GM21390 (cell line): ENCODE measurements around the gene KRT28.

Source experiments
- ATAC-seq: cut with Tn5 transposase; IDR thresholded peaks from one replicate; pipeline ENCODE4 v1.9.1; 2021; ENCODE audit not compliant: unreplicated experiment

Gene KRT28

GRCh38 chr17:40799859-40800258, at the start of gene KRT28:
TSS of gene KRT28 (minus strand) at chr17:40799959. CDS start at chr17:40799893, 66 bp downstream.
- no peak for ATAC-seq

- ATAC-seq: no peak
These were observed 49.0 kb upstream of the KRT28 start for GRCh38 chr17:40848583-40849235.

- ATAC-seq: no peak
These were observed 46.9 kb upstream of the KRT28 start for GRCh38 chr17:40846515-40847144.

- ATAC-seq: no peak
These were observed 44.9 kb upstream of the KRT28 start for GRCh38 chr17:40844671-40845107.

- no peak for ATAC-seq
These were observed 43.5 kb upstream of the KRT28 start for GRCh38 chr17:40843242-40843641.

GRCh38 chr17:40841246-40841645, 41.5 kb upstream of the KRT28 start:
- ATAC-seq: no peak

- ATAC-seq: no peak
These were observed 39.4 kb upstream of the KRT28 start for GRCh38 chr17:40839194-40839593.

- ATAC-seq: no peak
These were observed 36.3 kb upstream of the KRT28 start for GRCh38 chr17:40836020-40836419.

GRCh38 chr17:40833882-40834281, 34.1 kb upstream of the KRT28 start:
- ATAC-seq: no peak

GRCh38 chr17:40832840-40833239, 33.1 kb upstream of the KRT28 start:
- no peak for ATAC-seq

- ATAC-seq: no peak
These were observed 30.5 kb upstream of the KRT28 start for GRCh38 chr17:40830085-40830776.

- no peak for ATAC-seq
These were observed 28.8 kb upstream of the KRT28 start for GRCh38 chr17:40828454-40829044.

- no peak for ATAC-seq
These were observed 28.1 kb upstream of the KRT28 start for GRCh38 chr17:40827746-40828453.

- no peak for ATAC-seq
These were observed 25.8 kb upstream of the KRT28 start for GRCh38 chr17:40825599-40825998.

GRCh38 chr17:40824015-40824832, 24.5 kb upstream of the KRT28 start:
- ATAC-seq: no peak

- ATAC-seq: no peak
These were observed 22.5 kb upstream of the KRT28 start, which contains the start of gene KRT10 for GRCh38 chr17:40822132-40822812. TSS of gene KRT10 (minus strand) at chr17:40822614. CDS start at chr17:40822585, 29 bp downstream.

- no peak for ATAC-seq
These were observed 21.8 kb upstream of the KRT28 start for GRCh38 chr17:40821536-40821935.

GRCh38 chr17:40820228-40820838, 20.6 kb upstream of the KRT28 start:
- no peak for ATAC-seq

- no peak for ATAC-seq
These were observed 19.9 kb upstream of the KRT28 start for GRCh38 chr17:40819528-40820125.
